Measurements from ENCODE around the gene RNF225.

- no peak for TF ChIP-seq CTCF (IDR thresholded peaks at IDR 0.05)
- no peak for TF ChIP-seq POLR2A (IDR thresholded peaks at IDR 0.05)
Measured at GRCh38 chr19:58401840-58402421, 6.5 kb downstream of the RNF225 start.

Measured in thyroid gland (tissue), 4 donors.